Endometrial microvascular endothelial cells (primary cell): ENCODE data around the gene TTC9. TPM values are rescaled to one million over a fixed set of nuclear protein-coding genes. Genes with fewer than 3 reads are reported as not detected.

Experiments
- total RNA-seq: library from RNA; depleted of rRNA; stranded (reverse); fragments of >200 nt; gene quantifications from one replicate; pipeline ENCODE4 v1.2.3, GENCODE V29; 2015; ENCODE audit errors: inconsistent ontology term

TTC9 gene
- total RNA-seq, 1 donor from 2014 or later: not detected

Other genes with a start within 250 kb of the TTC9 start
- 9.7 TPM for gene SYNJ2BP, start 224.8 kb upstream of the TTC9 start, total RNA-seq
- 0.65 TPM for gene ADAM21, start 189.7 kb upstream of the TTC9 start, total RNA-seq
- not detected for gene ADAM20, start 106.9 kb upstream of the TTC9 start, total RNA-seq
- 31.1 TPM for gene MED6, start 41.3 kb upstream of the TTC9 start, total RNA-seq
- gene MAP3K9, start 167.6 kb downstream of the TTC9 start, total RNA-seq: not detected